OCI-LY1 (cell line): ENCODE measurements around the gene ZSCAN21.
A peak's percentile ranks its signal among the peaks of the same experiment; 100 is the strongest.

Experiments
- H2AFZ ChIP-seq: fragments of 200-600 bp; sonication (generic), shearing (Covaris generic); 2 replicates; pipeline ENCODE4 v1.6.0; 2014; ENCODE audit warnings: antibody characterized with exemption, mild to moderate bottlenecking, low read length
- H3F3A ChIP-seq: fragments of 200-600 bp; sonication (generic), shearing (Covaris generic); 2 replicates; pipeline ENCODE4 v1.6.0; 2014; ENCODE audit warnings: mild to moderate bottlenecking, antibody characterized with exemption, low read length, moderate library complexity; ENCODE audit not compliant: insufficient read depth
- H3K27ac ChIP-seq: fragments of 200-600 bp; sonication (generic); 2 replicates; pipeline ENCODE4 v1.5.1; 2014; ENCODE audit warnings: low read length, mixed run types, mild to moderate bottlenecking, low read depth; ENCODE audit not compliant: poor library complexity, severe bottlenecking
- H3K27me3 ChIP-seq: fragments of 200-600 bp; sonication (generic); 2 replicates; pipeline ENCODE4 v1.6.0; 2014; ENCODE audit warnings: antibody characterized with exemption, mild to moderate bottlenecking, low read length, moderate library complexity; ENCODE audit not compliant: insufficient read depth
- H3K36me3 ChIP-seq: fragments of 200-600 bp; sonication (generic); 2 replicates; pipeline ENCODE4 v1.6.1; 2014; ENCODE audit warnings: mild to moderate bottlenecking, antibody characterized with exemption, low read length, moderate library complexity, mixed read lengths; ENCODE audit not compliant: insufficient read depth
- H3K4me1 ChIP-seq: fragments of 200-600 bp; sonication (generic); 2 replicates; pipeline ENCODE4 v1.5.1; 2014; ENCODE audit warnings: mild to moderate bottlenecking, low read length, moderate library complexity; ENCODE audit not compliant: insufficient read depth, severe bottlenecking
- H3K4me2 ChIP-seq: fragments of 200-600 bp; sonication (generic), shearing (Covaris generic); 2 replicates; pipeline ENCODE4 v1.6.1; 2014; ENCODE audit warnings: low read length
- H3K4me3 ChIP-seq: fragments of 200-600 bp; sonication (generic); 2 replicates; pipeline ENCODE4 v1.5.1; 2014; ENCODE audit warnings: low read length, low read depth, mild to moderate bottlenecking, mixed read lengths; ENCODE audit not compliant: poor library complexity, severe bottlenecking
- H3K79me2 ChIP-seq: fragments of 200-600 bp; shearing (Covaris generic); 2 replicates; pipeline ENCODE4 v1.6.1; 2016; ENCODE audit warnings: mixed run types, low read length, mixed read lengths; ENCODE audit not compliant: insufficient read depth
- H3K9ac ChIP-seq: fragments of 200-600 bp; sonication (generic), shearing (Covaris generic); 2 replicates; pipeline ENCODE4 v1.6.1; 2014; ENCODE audit warnings: mild to moderate bottlenecking, low read length, mixed read lengths
- H3K9me2 ChIP-seq: fragments of 200-600 bp; sonication (generic), shearing (Covaris generic); 2 replicates; pipeline ENCODE4 v1.6.1; 2014; ENCODE audit warnings: low read depth, mild to moderate bottlenecking, low read length, mixed read lengths
- H3K9me3 ChIP-seq: fragments of 200-600 bp; shearing (Covaris generic); 2 replicates; pipeline ENCODE4 v1.6.1; 2014; ENCODE audit warnings: low read length, mixed read lengths
- H4K20me1 ChIP-seq: fragments of 200-600 bp; sonication (generic), shearing (Covaris generic); 2 replicates; pipeline ENCODE4 v1.6.0; 2016; ENCODE audit warnings: mild to moderate bottlenecking, low read length; ENCODE audit not compliant: insufficient read depth
- EZH2 ChIP-seq: fragments of 200-600 bp; sonication (generic), shearing (Covaris generic); IDR thresholded peaks from 2 replicates; pipeline ENCODE4 v1.8.0; 2017; ENCODE audit warnings: borderline replicate concordance, mixed run types, mild to moderate bottlenecking, antibody characterized with exemption, low read length, moderate library complexity, mixed read lengths
- TF ChIP-seq, protein P1 (sequence below): fragments of 200-600 bp; sonication (generic), shearing (Covaris generic); IDR thresholded peaks from 2 replicates; pipeline ENCODE4 v1.5.1; 2017; ENCODE audit warnings: mild to moderate bottlenecking, antibody characterized with exemption, low read length, moderate library complexity, mixed read lengths

Gene ZSCAN21

DNA sequence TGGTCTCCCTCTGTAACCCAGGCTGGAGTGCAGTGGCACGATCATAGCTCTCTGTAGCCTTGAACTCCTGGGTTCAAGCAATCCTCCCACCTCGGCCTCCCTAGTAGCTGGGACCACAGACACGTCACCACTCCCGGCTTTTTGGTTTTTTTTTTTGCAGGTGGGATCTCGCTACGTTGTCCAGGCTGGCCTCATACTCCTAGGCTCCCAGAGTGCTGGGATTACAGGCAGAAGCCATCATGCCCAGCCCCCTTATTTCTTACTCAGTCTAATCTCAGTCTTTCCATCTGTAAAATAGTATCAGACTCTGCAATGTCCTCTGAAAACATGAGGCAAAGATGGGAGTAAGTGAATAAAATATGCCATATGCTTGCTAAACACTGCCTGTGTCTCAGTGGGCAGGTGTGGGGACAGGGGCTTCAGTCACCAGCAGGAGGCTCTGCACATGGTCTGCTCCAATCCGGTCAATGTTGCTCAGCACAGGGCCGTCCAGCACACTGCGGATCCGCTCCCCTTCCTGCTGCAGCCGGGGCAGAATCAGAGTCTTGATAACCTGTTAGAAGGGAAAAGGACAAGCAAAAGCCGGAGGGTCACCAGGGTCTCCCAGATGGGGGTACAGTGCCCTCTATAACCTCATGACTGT lies 60.1 kb downstream of the ZSCAN21 start:
- H3K9me3 ChIP-seq: no peaks in the 10 kb centered on the region
- no peaks in the 10 kb centered on the region for H4K20me1 ChIP-seq
- peaks cover 89% of the 10 kb centered on the region for H3K36me3 ChIP-seq
- no peaks in the 10 kb centered on the region for H3K27me3 ChIP-seq
- H3K79me2 ChIP-seq: no peaks in the 10 kb centered on the region
- no peak overlapping the region for H3K4me2 ChIP-seq
- no peak overlapping the region for H3K9ac ChIP-seq
- H3K9me2 ChIP-seq: no peaks in the 10 kb centered on the region
- TF ChIP-seq, protein P1, sequence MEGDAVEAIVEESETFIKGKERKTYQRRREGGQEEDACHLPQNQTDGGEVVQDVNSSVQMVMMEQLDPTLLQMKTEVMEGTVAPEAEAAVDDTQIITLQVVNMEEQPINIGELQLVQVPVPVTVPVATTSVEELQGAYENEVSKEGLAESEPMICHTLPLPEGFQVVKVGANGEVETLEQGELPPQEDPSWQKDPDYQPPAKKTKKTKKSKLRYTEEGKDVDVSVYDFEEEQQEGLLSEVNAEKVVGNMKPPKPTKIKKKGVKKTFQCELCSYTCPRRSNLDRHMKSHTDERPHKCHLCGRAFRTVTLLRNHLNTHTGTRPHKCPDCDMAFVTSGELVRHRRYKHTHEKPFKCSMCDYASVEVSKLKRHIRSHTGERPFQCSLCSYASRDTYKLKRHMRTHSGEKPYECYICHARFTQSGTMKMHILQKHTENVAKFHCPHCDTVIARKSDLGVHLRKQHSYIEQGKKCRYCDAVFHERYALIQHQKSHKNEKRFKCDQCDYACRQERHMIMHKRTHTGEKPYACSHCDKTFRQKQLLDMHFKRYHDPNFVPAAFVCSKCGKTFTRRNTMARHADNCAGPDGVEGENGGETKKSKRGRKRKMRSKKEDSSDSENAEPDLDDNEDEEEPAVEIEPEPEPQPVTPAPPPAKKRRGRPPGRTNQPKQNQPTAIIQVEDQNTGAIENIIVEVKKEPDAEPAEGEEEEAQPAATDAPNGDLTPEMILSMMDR: peak; percentile 27; the same call in 1 of the 2 replicates
- TF ChIP-seq EZH2: no peak
- no peak overlapping the region for H3K27ac ChIP-seq
- H3K4me3 ChIP-seq: no peak overlapping the region
- H3K4me1 ChIP-seq: peaks cover 7% of the 10 kb centered on the region
- no peaks in the 10 kb centered on the region for H3F3A ChIP-seq
- H2AFZ ChIP-seq: no peak overlapping the region

GRCh38 chr7:100111156-100111555 lies 61.6 kb downstream of the ZSCAN21 start:
- Histone ChIP-seq H3K79me2 (no peaks in the 10 kb centered on the region), H3K27me3 (no peaks in the 10 kb centered on the region), H3K9ac (no peak overlapping the region), H3K9me2 (no peaks in the 10 kb centered on the region), H2AFZ (no peak overlapping the region), H3K27ac (no peak overlapping the region), H3K36me3 (peaks cover 75% of the 10 kb centered on the region), H3K9me3 (no peaks in the 10 kb centered on the region), H3K4me3 (no peak overlapping the region), H3K4me2 (no peak overlapping the region), H4K20me1 (no peaks in the 10 kb centered on the region), H3K4me1 (peaks cover 7% of the 10 kb centered on the region), H3F3A (no peaks in the 10 kb centered on the region)
- no peak for TF ChIP-seq EZH2
- TF ChIP-seq, protein P1: no peak

DNA sequence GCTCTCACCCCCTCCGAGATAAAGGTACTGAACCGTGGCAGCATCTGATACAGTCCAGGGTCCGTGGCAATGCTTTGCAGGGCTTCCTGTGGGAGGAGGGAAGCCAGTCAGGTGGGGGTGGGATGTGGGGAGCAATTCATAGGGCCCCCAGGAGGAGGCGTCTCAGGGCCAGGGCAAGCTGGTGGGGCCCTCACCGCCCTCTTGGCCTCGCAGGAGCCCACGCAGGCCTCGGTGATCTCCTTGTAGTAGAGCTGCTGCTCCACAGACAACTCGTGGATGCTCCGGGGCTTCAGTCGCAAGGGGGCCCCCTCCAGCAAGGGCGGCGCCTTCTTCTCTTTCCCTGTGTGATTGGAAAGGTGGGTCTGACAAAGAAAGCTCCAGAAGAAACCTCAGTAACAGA lies 62.3 kb downstream of the ZSCAN21 start:
- no peaks in the 10 kb centered on the region for H4K20me1 ChIP-seq
- H3K27me3 ChIP-seq: no peaks in the 10 kb centered on the region
- H3K27ac ChIP-seq: no peak overlapping the region
- no peaks in the 10 kb centered on the region for H3F3A ChIP-seq
- no peaks in the 10 kb centered on the region for H3K79me2 ChIP-seq
- H3K9ac ChIP-seq: no peak overlapping the region
- no peak overlapping the region for H3K4me3 ChIP-seq
- H3K4me2 ChIP-seq: no peak overlapping the region
- TF ChIP-seq, protein P1: no peak; the same call in 1 of the 2 replicates
- no peak for TF ChIP-seq EZH2
- peaks cover 7% of the 10 kb centered on the region for H3K4me1 ChIP-seq
- H3K9me3 ChIP-seq: no peaks in the 10 kb centered on the region
- no peaks in the 10 kb centered on the region for H3K9me2 ChIP-seq
- peaks cover 70% of the 10 kb centered on the region for H3K36me3 ChIP-seq
- H2AFZ ChIP-seq: no peak overlapping the region
